Spinal cord (tissue), 10 donors: ENCODE measurements around the gene RPL18. TPM values are rescaled to one million over a fixed set of nuclear protein-coding genes. Genes with fewer than 3 reads are reported as not detected.
A peak's percentile ranks its signal among the peaks of the same experiment; 100 is the strongest.

Source experiments
- DNase-seq, 6 donors: peaks; one replicate each; pipeline versions ENCODE4 v3.0.0 to v3.0.0-alpha.2; 2013 to 2015; ENCODE audit warnings: low spot score in 6 of 6, low read depth in 4 of 6
- H3K27ac ChIP-seq: one replicate; pipeline ENCODE4 v1.5.1; 2013; ENCODE audit warnings: low read depth, low read length, control low read depth
- H3K27me3 ChIP-seq: one replicate; pipeline ENCODE4 v1.6.1; 2013; ENCODE audit warnings: low read length; ENCODE audit not compliant: control insufficient read depth, insufficient read depth
- H3K36me3 ChIP-seq: one replicate; pipeline ENCODE4 v1.6.1; 2013; ENCODE audit warnings: low read length; ENCODE audit not compliant: control insufficient read depth, insufficient read depth
- H3K4me1 ChIP-seq: one replicate; pipeline ENCODE4 v1.6.1; 2013; ENCODE audit warnings: low read length; ENCODE audit not compliant: control insufficient read depth, insufficient read depth
- H3K4me3 ChIP-seq: one replicate; pipeline ENCODE4 v1.5.1; 2013; ENCODE audit warnings: low read depth, low read length, control low read depth
- H3K9me3 ChIP-seq: one replicate; pipeline ENCODE4 v1.6.1; 2013; ENCODE audit warnings: low read length; ENCODE audit not compliant: control insufficient read depth, insufficient read depth
- WGBS: methylation state at CpG from one replicate; pipeline ENCODE4 v1.1.5; 2013; ENCODE audit warnings: missing lambda C conversion rate; ENCODE audit not compliant: insufficient coverage; 5-methylcytosine and 5-hydroxymethylcytosine counted together
- polyA plus RNA-seq, 2 donors: library from polyadenylated mRNA; unstranded; fragments of 120-200 nt; gene quantifications; one replicate each; pipeline ENCODE4 v1.2.1, GENCODE V29; 2013; ENCODE audit not compliant: insufficient read length in 2 of 2
- total RNA-seq, 2 donors: library from RNA; depleted of rRNA in 1 of 2; stranded (reverse); fragments of 120-200 nt in 1 of 2; fragments of >200 nt in 1 of 2; gene quantifications; one replicate each; pipeline versions ENCODE4 v1.2.3 to v1.2.4, GENCODE V29; 2013 to 2014
- donor health status: healthy.

The RPL18 gene
- total and polyA plus RNA-seq, 4 donors: 747 to 1,623 (median 1,033) TPM

DNA sequence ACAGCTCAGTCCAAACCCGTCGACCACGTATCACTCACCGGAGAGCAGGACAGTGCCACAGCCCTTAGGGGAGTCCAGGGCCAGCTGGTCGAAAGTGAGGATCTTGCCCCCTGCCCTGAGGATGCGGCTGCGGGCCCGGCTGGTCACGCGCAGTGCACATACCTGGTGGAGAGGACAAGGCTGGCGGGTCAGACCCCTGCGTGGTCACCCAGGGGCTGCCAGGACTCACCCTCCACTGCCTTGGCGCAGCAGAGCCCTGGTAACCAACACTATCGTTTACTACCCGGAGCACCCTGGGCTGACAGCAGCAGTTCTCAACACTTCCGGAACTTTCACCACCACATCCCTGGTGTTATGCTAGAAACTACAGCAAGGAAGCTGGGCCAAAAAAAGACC is 2.9 kb downstream of the RPL18 start:
- Histone ChIP-seq H3K36me3 (peaks cover 58% of the 10 kb centered on the region), H3K27ac (no peak overlapping the region), H3K9me3 (no peaks in the 10 kb centered on the region), H3K4me1 (peaks cover 63% of the 10 kb centered on the region), H3K27me3 (no peaks in the 10 kb centered on the region), H3K4me3 (no peak overlapping the region)
- 95% methylated on average over 16 of the region's 16 CpGs for WGBS
- DNase-seq: no peak

DNA sequence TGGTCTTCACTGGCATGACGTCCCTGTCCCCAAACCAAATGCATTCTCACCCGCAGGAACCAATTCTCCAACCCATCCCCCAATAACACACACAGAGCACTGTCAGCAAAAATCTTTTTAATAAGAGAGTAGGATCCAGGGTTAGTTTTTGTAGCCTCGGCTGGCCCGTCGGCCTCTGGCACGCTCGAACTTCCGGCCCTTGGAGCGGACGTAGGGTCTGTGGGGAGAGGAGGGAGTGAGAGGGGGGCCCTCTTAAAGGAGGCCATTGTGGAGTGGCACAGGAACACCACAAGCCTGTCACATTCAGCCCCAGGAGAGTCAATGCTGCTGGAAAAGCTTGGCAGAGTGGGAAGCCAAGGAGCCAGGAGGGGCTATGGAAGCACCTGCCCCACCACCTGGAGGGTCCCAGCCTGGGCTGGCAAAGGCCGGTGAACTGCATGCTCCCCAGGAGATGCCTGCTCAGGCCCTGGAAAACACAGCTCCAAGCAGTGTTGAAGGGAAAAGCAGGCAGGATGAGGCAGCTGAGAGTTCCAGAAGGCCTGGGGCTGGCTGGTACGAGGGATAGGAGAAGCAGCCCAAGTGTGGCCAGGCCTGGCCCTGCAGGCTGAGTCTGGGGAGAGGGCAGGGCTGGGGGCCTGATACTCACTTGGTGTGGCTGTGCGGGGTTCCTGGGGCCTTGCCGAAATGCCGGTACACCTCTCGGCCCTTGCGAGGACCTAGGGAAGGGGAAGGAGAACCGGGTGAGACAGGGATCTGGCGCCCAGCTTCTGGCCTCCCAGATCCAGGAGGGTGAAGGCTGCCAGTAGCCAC is 3.5 kb downstream of the RPL18 start:
- Histone ChIP-seq H3K27me3 (no peaks in the 10 kb centered on the region), H3K9me3 (no peaks in the 10 kb centered on the region), H3K4me1 (peaks cover 60% of the 10 kb centered on the region), H3K27ac (peak overlapping the region; percentile 52), H3K36me3 (peaks cover 60% of the 10 kb centered on the region), H3K4me3 (no peak overlapping the region)
- no peak for DNase-seq
- 70% methylated on average over 16 of the region's 19 CpGs for WGBS

GRCh38 chr19:48614436-48615230 is 4.3 kb downstream of the RPL18 start, which contains the start of gene FAM83E:
FAM83E (minus strand) TSS chr19:48615076; CDS start chr19:48613372, 1,704 bp downstream.
- H3K4me1 ChIP-seq: peaks cover 53% of the 10 kb centered on the region
- no peaks in the 10 kb centered on the region for H3K9me3 ChIP-seq
- WGBS: 31% methylated on average over 24 of the region's 31 CpGs
- peak within 1 kb of the TSS; percentile 52 for H3K27ac ChIP-seq
- H3K4me3 ChIP-seq: no peak within 1 kb of the TSS
- no peak for DNase-seq
- H3K36me3 ChIP-seq: peaks cover 63% of the 10 kb centered on the region
- no peaks in the 10 kb centered on the region for H3K27me3 ChIP-seq

DNA sequence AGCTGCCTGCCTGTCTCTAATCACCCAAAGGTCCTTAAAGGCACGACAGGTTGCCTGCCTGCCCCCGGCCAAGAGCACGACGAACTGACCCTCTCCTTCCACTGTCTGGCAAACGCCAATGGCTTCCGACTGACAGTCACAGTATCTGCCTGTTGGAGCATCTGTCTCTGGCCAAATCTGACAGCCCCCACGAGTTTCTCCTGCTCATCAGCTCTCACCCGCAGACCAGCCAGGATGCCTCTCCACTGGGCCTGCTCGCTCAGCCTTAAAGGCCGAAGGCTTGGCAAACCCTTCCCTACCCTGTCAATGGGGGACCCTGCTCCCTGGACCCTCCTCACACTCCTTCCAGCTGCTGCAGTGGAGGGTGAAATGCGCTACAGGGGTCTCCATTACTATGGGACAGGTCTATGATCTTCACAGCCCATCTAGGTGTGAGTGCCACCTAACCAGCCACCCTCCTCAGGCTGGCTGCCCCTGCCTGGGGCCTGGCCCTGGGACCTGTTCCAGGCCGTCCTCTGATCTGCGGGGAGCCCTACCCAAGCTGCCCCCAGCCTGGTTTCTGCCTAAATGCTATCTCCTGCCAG is 5.0 kb downstream of the RPL18 start:
- no peak for DNase-seq
- 79% methylated on average over 12 of the region's 13 CpGs for WGBS
- Histone ChIP-seq H3K27ac (no peak overlapping the region), H3K36me3 (peaks cover 63% of the 10 kb centered on the region), H3K9me3 (no peaks in the 10 kb centered on the region), H3K4me1 (peaks cover 52% of the 10 kb centered on the region), H3K4me3 (no peak overlapping the region), H3K27me3 (no peaks in the 10 kb centered on the region)

- 59% methylated on average over 37 of the region's 39 CpGs for WGBS
- Histone ChIP-seq H3K27me3 (no peaks in the 10 kb centered on the region), H3K4me1 (peaks cover 51% of the 10 kb centered on the region), H3K4me3 (no peak overlapping the region), H3K27ac (no peak overlapping the region), H3K36me3 (peaks cover 63% of the 10 kb centered on the region), H3K9me3 (no peaks in the 10 kb centered on the region)
- DNase-seq: no peak
These were observed 5.7 kb downstream of the RPL18 start for GRCh38 chr19:48613024-48613851.

GRCh38 chr19:48611872-48612271 is 7.1 kb downstream of the RPL18 start:
- no peak for DNase-seq
- Histone ChIP-seq H3K27me3 (no peaks in the 10 kb centered on the region), H3K9me3 (no peaks in the 10 kb centered on the region), H3K36me3 (peaks cover 56% of the 10 kb centered on the region), H3K4me3 (no peak overlapping the region), H3K27ac (no peak overlapping the region), H3K4me1 (peaks cover 37% of the 10 kb centered on the region)
- WGBS: 80% methylated on average over 13 of the region's 14 CpGs

DNA sequence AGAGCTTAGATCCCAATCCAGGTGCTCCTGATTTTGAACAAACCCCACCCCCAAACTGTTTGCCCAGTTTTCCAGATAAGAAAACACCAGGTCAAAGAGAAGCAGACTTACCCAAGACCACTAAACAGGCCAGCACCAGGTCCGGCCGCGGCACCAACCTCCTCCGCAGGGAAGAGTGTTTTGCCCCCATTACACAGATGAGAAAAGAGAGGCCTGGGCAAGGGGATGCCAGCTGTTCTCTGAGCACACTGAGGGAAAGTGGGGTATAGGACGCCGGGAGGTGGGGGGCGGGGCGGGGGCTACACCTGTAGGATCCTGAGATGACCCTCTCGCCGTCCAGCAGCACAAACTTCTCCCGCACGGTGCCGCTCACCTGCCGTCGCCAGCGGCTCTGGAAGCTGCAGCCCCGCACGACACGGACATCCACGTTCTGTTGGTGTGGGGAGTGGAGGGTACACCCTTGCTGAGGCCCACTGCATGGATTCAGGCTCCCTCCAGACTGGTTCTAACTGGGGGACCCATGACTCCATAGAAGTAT is 9.3 kb downstream of the RPL18 start:
- no peak for DNase-seq
- 84% methylated on average over 14 of the region's 20 CpGs for WGBS
- Histone ChIP-seq H3K4me1 (peaks cover 15% of the 10 kb centered on the region), H3K27ac (no peak overlapping the region), H3K9me3 (no peaks in the 10 kb centered on the region), H3K27me3 (no peaks in the 10 kb centered on the region), H3K4me3 (no peak overlapping the region), H3K36me3 (peaks cover 39% of the 10 kb centered on the region)

DNA sequence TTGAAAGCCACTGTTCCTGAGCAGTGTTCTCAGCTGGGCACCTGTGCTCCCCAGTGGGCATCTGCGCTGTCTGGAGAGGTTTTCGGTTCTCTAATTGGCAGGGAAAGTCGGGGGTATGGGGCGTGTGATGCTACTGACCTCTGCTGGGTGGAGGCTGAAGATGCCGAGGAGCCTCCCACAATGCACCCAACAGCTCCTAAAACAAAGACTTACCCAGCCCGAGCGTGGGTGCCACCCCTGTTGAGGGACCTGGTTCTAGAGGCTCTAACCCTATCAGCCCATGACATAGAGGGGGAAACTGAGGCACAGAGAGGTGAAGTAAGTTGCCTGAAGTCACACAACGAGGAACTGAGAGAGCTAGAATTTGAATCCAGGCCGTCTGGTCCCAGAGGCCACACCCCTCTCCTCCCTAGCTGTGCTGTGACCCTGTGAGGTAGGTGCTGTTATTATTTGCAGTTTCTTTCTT is 10.1 kb downstream of the RPL18 start:
- Histone ChIP-seq H3K27ac (no peak overlapping the region), H3K36me3 (peaks cover 31% of the 10 kb centered on the region), H3K9me3 (no peaks in the 10 kb centered on the region), H3K4me3 (no peak overlapping the region), H3K4me1 (peaks cover 14% of the 10 kb centered on the region), H3K27me3 (no peaks in the 10 kb centered on the region)
- peak in 2 of 6 donors; percentile 71 to 75 for DNase-seq
- no CpG with 5 or more reads among the region's 9 CpGs for WGBS

DNA sequence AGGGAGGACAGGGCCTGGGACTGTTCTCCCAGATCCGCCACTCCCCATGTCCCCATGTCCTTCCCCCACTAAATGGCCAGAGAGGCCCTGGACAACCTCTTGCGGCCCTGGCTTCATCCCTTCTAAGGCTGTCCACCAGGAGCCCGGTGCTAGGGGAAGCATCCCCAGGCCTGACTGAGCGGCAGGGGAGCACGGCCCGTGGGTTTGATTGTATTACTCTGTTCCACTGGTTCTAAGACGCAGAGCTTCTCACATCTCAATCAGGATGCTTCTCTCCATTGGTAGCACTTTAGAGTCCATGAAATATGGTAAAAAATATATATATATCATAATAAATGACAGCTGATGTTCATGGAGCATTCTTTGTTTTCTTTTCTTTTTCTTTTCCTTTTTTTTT is 11.6 kb downstream of the RPL18 start:
- no peaks in the 10 kb centered on the region for H3K27me3 ChIP-seq
- peaks cover 4% of the 10 kb centered on the region for H3K4me1 ChIP-seq
- no peaks in the 10 kb centered on the region for H3K9me3 ChIP-seq
- 74% methylated on average over 3 of the region's 7 CpGs for WGBS
- H3K36me3 ChIP-seq: peaks cover 21% of the 10 kb centered on the region
- H3K27ac ChIP-seq: no peak overlapping the region
- H3K4me3 ChIP-seq: no peak overlapping the region
- no peak for DNase-seq
